Measurements from ENCODE around the gene TNF. TPM values are rescaled to one million over a fixed set of nuclear protein-coding genes. Genes with fewer than 3 reads are reported as not detected.

TNF gene
- total RNA-seq, 2 experiments from 2014 or later = 2.5 to 3.5 TPM

DNA sequence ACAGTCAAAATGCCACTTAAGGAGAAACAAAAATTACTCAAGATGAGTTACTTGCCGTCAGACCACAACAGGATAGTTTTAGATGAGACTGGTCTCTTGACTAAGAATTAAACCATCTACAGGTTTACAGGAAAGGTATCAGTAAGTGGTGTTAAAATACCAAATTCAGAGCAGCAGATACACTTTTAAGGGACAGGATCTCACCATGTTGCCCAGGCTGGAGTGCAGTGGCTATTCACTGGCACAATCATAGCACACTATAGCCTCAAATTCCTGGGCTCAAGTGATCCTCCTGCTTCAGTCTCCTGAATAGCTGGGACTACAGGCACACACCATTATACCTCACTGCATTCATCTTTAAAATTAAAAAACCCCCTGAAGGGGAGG, 41.9 kb upstream of the TNF start:
- no peak for DNase-seq (ENCODE audit: low spot score)
- H3K9me2 ChIP-seq (ENCODE audit: insufficient read depth, low read length) = no peaks in the 10 kb centered on the region
- POLR2A ChIA-PET = no interaction called here
- H3K4me2 ChIP-seq (ENCODE audit: low read length) = no peak overlapping the region
- H3K4me3 ChIP-seq (ENCODE audit: low read depth, low read length, poor library complexity, severe bottlenecking) = no peak overlapping the region
- TF ChIP-seq, protein P1, sequence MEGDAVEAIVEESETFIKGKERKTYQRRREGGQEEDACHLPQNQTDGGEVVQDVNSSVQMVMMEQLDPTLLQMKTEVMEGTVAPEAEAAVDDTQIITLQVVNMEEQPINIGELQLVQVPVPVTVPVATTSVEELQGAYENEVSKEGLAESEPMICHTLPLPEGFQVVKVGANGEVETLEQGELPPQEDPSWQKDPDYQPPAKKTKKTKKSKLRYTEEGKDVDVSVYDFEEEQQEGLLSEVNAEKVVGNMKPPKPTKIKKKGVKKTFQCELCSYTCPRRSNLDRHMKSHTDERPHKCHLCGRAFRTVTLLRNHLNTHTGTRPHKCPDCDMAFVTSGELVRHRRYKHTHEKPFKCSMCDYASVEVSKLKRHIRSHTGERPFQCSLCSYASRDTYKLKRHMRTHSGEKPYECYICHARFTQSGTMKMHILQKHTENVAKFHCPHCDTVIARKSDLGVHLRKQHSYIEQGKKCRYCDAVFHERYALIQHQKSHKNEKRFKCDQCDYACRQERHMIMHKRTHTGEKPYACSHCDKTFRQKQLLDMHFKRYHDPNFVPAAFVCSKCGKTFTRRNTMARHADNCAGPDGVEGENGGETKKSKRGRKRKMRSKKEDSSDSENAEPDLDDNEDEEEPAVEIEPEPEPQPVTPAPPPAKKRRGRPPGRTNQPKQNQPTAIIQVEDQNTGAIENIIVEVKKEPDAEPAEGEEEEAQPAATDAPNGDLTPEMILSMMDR (conservative IDR thresholded peaks at IDR 0.05; ENCODE audit: low read length) = no peak
- TF ChIP-seq EZH2phosphoT487 (IDR thresholded peaks at IDR 0.05; ENCODE audit: borderline replicate concordance, low read depth, low read length) = no peak
- peaks cover 4% of the 10 kb centered on the region for H3K4me1 ChIP-seq (ENCODE audit: insufficient read depth, low read length, poor library complexity, severe bottlenecking)
- H3K9me3 ChIP-seq (ENCODE audit: low read length) = no peaks in the 10 kb centered on the region
- peaks cover 99% of the 10 kb centered on the region for H3K36me3 ChIP-seq (ENCODE audit: insufficient read depth, low read length)
- no TSS peak for BruUV-seq (replicated peaks)
- intact Hi-C loops (cut with micrococcal nuclease; ENCODE audit: unreplicated experiment) = no loop called here
- CTCF ChIA-PET (ENCODE audit: unreplicated experiment) = no interaction called here
- H4K20me1 ChIP-seq (ENCODE audit: insufficient read depth, low read length) = peaks cover 25% of the 10 kb centered on the region
- H2AFZ ChIP-seq (ENCODE audit: low read length) = no peak overlapping the region
- no peak overlapping the region for H3K27ac ChIP-seq (ENCODE audit: low read depth, low read length, poor library complexity, severe bottlenecking)
- H3K79me2 ChIP-seq (ENCODE audit: insufficient read depth, low read depth, low read length) = peaks cover 42% of the 10 kb centered on the region

DNA sequence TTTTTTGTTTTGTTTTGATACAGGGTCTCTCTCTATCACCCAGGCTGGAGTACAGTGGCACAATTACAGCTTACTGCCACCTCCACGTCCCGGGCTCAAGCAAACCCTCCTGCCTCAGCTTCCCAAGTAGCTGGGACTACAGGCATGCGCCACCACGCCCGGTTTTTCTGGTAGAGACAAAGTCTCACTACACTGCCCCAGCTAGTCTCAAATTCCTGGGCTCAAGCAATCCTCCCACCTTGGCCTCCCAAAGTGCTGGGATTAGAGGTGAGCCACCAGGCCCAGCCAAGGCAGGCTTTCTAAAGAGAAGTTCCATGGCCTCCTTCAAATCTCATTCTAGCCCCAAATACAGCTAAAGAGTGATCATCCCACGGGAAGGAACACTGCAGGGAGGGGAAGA, 41.4 kb upstream of the TNF start:
- H4K20me1 ChIP-seq (ENCODE audit: insufficient read depth, low read length) = peaks cover 30% of the 10 kb centered on the region
- ChIA-PET POLR2A (interaction anchor here (0.6 kb wide), 1 partner anchor 13 kb away, joined by 5 read pairs; no protein-coding TSS in a partner anchor), CTCF (ENCODE audit: unreplicated experiment) (no interaction called here)
- no peak overlapping the region for H2AFZ ChIP-seq (ENCODE audit: low read length)
- peaks cover 9% of the 10 kb centered on the region for H3K4me1 ChIP-seq (ENCODE audit: insufficient read depth, low read length, poor library complexity, severe bottlenecking)
- no peak for TF ChIP-seq EZH2phosphoT487 (IDR thresholded peaks at IDR 0.05; ENCODE audit: borderline replicate concordance, low read depth, low read length)
- TF ChIP-seq, protein P1 (conservative IDR thresholded peaks at IDR 0.05; ENCODE audit: low read length) = no peak
- H3K9me2 ChIP-seq (ENCODE audit: insufficient read depth, low read length) = no peaks in the 10 kb centered on the region
- H3K4me2 ChIP-seq (ENCODE audit: low read length) = no peak overlapping the region
- BruUV-seq (replicated peaks) = TSS peak; percentile 48
- no peak overlapping the region for H3K4me3 ChIP-seq (ENCODE audit: low read depth, low read length, poor library complexity, severe bottlenecking)
- H3K79me2 ChIP-seq (ENCODE audit: insufficient read depth, low read depth, low read length) = peaks cover 48% of the 10 kb centered on the region
- intact Hi-C loops (cut with micrococcal nuclease; ENCODE audit: unreplicated experiment) = no loop called here
- H3K36me3 ChIP-seq (ENCODE audit: insufficient read depth, low read length) = peaks cover 99% of the 10 kb centered on the region
- no peak overlapping the region for H3K27ac ChIP-seq (ENCODE audit: low read depth, low read length, poor library complexity, severe bottlenecking)
- no peaks in the 10 kb centered on the region for H3K9me3 ChIP-seq (ENCODE audit: low read length)
- no peak for DNase-seq (ENCODE audit: low spot score)

DNA sequence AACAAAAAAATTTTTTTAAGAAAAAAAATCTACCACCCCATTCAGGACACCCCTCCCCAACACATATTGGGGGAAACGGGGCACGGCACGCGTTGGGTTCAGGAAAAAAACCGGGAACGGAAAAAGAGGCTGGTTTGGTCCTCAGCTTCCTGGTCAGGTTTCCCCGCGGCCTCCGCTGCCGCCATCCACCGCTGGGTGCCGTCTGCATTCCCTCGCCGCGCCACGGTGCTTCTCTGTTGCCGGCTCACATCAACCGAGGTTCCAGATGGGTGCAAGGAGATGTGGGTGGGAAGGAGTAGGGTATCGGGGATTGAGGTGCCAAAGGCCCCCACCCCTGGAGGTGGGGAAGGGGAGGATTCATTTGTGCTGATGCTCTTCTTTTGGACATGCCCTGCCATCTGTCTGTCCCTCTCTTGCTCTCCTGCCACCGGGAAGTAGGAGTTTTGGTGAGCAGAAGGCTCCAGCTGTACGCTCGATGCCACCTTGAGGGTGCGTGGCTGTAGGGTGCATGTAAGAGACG, 40.8 kb upstream of the TNF start:
- Histone ChIP-seq H3K4me2 (ENCODE audit: low read length) (no peak overlapping the region), H3K79me2 (ENCODE audit: insufficient read depth, low read depth, low read length) (peaks cover 54% of the 10 kb centered on the region), H3K27ac (ENCODE audit: low read depth, low read length, poor library complexity, severe bottlenecking) (no peak overlapping the region), H3K36me3 (ENCODE audit: insufficient read depth, low read length) (peaks cover 99% of the 10 kb centered on the region), H3K9me3 (ENCODE audit: low read length) (no peaks in the 10 kb centered on the region), H3K4me1 (ENCODE audit: insufficient read depth, low read length, poor library complexity, severe bottlenecking) (peaks cover 15% of the 10 kb centered on the region), H3K4me3 (ENCODE audit: low read depth, low read length, poor library complexity, severe bottlenecking) (no peak overlapping the region), H4K20me1 (ENCODE audit: insufficient read depth, low read length) (peaks cover 36% of the 10 kb centered on the region), H3K9me2 (ENCODE audit: insufficient read depth, low read length) (no peaks in the 10 kb centered on the region), H2AFZ (ENCODE audit: low read length) (no peak overlapping the region)
- TF ChIP-seq, protein P1 (conservative IDR thresholded peaks at IDR 0.05; ENCODE audit: low read length) = no peak
- TF ChIP-seq EZH2phosphoT487 (IDR thresholded peaks at IDR 0.05; ENCODE audit: borderline replicate concordance, low read depth, low read length) = no peak
- ChIA-PET POLR2A (interaction anchor here (0.6 kb wide), 1 partner anchor 14 kb away, joined by 5 read pairs; no protein-coding TSS in a partner anchor), CTCF (ENCODE audit: unreplicated experiment) (no interaction called here)
- intact Hi-C loops (cut with micrococcal nuclease; ENCODE audit: unreplicated experiment) = no loop called here
- BruUV-seq (replicated peaks) = no TSS peak
- no peak for DNase-seq (ENCODE audit: low spot score)
